ENCODE measurements around the gene TCIRG1. TPM values are rescaled to one million over a fixed set of nuclear protein-coding genes. Genes with fewer than 3 reads are reported as not detected.

TCIRG1 gene
- total RNA-seq, 2 donors from 2014 or later: 354 to 380 TPM

Other genes starting within 250 kb of the TCIRG1 start
- gene UNC93B1, start 34.9 kb upstream of the TCIRG1 start, total RNA-seq: 10 to 100 TPM; 13.5 to 13.6 TPM
- gene ALDH3B1, start 28.7 kb upstream of the TCIRG1 start, total RNA-seq: under 1 TPM; 0.25 to 0.98 TPM
- gene NDUFS8, start 8.3 kb upstream of the TCIRG1 start, total RNA-seq: 100 to 1,000 TPM; 124 to 143 TPM
- gene CHKA, start 82.4 kb downstream of the TCIRG1 start, total RNA-seq: 10 to 100 TPM; 10.6 to 34.9 TPM
- gene KMT5B, start 174.3 kb downstream of the TCIRG1 start, total RNA-seq: 10 to 100 TPM; 30.6 to 34.4 TPM
- gene C11orf24, start 232.9 kb downstream of the TCIRG1 start, total RNA-seq: 10 to 100 TPM; 43.0 to 64.8 TPM